ENCODE data around the gene TSNAXIP1. TPM values are rescaled to one million over a fixed set of nuclear protein-coding genes. Genes with fewer than 3 reads are reported as not detected.
A peak's percentile ranks its signal among the peaks of the same experiment; 100 is the strongest.

TSNAXIP1 gene
- total RNA-seq: 2.5 TPM

- peak; percentile 98 for DNase-seq (ENCODE audit: low spot score)
Measured at GRCh38 chr16:67806428-67807147, at the start of gene TSNAXIP1, which contains the start of gene RANBP10. Gene TSNAXIP1, plus strand, starts transcription at chr16:67806889. Its CDS starts 261 bp downstream, at chr16:67807150. Gene RANBP10, minus strand, starts transcription at chr16:67806560. Its CDS starts 24 bp downstream, at chr16:67806536.

DNA sequence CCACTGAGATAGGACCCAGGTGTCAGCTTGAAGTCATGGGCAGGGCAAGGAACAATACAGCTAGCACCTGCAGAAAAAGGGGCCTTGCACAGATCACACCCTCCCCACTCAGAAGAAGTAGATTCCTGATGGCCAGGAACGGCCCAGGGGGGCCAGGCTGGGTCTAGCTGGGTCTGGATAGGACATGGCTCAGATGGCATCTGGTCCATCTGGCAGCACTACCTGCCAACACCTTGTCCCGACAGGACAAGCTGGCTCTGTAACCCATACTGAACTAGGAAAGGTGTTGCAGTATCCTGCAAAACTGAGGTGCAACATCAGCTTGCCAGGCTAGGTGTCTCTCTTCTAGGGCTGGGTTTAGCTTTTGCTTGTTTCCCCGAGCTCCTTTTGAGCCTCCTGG lies 48.7 kb upstream of the TSNAXIP1 start:
- DNase-seq (ENCODE audit: low spot score): no peak

- no peak for DNase-seq (ENCODE audit: low spot score)
Measured at GRCh38 chr16:67758966-67759365, 47.7 kb upstream of the TSNAXIP1 start.

DNA sequence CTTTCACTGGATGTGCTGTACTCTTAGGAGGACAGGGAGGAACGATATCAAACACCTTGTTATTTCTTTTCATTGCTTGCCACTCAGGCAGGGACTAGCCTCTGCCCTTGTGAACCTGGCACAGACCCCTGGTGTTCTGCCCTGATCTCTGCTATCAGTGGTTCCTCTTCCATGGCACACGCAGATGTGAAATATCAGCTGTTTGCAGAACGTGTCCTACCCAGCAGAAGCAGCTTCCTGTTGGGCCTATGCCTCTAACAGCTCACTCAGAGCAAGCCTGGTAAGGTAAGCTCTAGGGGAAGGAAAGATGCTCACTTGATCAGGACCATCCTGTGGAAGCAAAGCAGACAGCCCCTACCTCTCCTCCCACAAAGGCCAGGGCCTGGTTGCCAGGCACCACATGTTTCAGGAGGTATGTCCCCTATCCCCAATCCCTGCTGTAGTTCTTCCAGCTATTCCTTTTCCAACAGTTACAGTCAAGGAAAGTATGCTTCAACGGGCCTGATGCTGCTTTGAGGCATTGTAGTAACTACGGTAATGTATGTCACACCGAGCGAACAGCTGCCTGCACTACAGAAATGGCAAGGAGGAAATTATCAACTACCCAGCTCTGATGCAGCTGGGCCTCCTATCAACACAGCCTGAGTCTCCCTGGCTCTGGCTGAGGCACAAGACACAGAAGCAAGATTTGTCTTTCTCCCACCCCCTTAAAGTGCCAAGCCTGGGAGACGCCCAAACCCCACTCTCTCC lies 46.3 kb upstream of the TSNAXIP1 start:
- no peak for DNase-seq (ENCODE audit: low spot score)

GRCh38 chr16:67760956-67761230 lies 45.8 kb upstream of the TSNAXIP1 start:
- DNase-seq (ENCODE audit: low spot score): no peak

DNA sequence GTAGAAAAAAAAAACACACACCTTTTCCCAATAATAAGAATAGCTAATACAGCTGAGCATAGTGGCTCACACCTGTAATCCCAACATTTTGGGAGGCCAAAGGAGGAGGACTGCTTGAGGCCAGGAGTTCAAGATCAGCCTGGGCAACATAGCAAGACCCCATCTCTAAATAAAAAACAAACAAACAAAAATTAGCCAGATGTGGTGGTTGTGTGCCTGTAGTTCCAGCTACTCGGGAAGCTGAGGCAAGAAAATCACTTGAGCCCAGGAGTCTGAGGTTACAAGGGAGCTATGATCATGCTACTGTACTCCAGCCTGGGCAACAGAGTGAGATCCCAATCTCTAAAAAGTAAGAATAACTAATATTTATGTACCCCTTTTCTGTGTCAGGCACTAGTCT lies 44.8 kb upstream of the TSNAXIP1 start:
- no peak for DNase-seq (ENCODE audit: low spot score)

DNA sequence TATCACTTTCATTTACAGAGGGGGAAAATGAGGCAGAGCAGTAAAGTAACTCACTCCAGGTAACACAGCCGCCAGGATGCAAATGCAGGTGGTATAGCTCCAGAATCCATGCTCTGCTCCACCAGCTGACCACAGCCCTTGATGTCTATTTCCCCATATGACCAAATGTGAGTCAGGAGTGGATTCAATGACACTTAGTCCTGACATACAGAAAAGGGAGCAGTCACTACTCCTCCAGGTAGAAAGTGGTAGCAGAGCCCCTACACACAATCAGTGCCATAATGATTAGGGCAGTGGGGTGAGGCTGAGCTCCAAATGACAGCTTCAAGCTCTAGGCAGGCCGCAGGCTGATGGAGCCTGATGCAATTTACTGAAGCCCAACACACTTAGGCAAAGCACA lies 44.3 kb upstream of the TSNAXIP1 start:
- DNase-seq (ENCODE audit: low spot score): no peak

- no peak for DNase-seq (ENCODE audit: low spot score)
Measured at GRCh38 chr16:67763066-67763465, 43.6 kb upstream of the TSNAXIP1 start.

DNA sequence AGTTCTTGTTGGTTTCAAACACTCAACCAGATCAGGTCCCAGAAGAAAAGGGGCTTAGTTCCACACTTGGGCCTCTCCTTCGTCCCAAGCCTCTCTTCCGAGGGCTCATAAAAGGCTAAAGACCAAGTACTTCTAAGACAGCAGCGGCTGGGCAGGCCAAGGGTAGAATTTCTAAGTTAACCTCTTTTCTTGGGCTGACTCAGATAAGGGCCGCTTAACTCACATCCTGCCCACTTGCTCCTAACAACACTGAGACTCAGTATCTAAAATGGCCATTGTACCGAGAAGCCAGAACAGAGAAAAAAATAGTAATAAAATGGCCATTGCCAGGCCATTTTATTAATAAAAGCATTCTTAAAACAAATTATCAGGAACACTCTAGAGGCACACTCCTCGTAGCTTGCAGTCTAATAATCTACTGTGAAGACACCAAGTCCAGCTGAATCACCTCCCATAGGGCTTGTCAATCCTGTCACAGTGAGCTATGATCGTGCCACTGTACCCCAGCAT lies 42.5 kb upstream of the TSNAXIP1 start:
- no peak for DNase-seq (ENCODE audit: low spot score)

- no peak for DNase-seq (ENCODE audit: low spot score)
Measured at GRCh38 chr16:67766291-67766690, 40.4 kb upstream of the TSNAXIP1 start.

DNA sequence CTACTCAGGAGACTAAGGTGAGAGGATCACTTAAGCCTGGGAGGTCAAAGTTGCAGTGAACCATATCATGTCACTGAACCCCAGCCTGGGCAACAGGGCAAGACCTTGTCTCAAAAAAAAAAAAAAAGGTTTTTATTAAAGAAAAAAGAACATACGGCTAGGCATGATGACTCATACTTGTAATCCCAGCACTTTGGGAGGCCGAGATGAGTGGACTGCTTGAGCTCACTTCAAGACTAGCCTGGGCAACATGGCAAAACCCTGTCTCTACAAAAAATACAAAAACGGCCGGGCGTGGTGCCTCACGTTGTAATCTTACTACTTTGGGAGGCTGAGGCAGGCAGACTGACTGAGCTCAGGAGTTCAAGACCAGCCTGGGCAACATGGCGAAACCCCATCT lies 38.7 kb upstream of the TSNAXIP1 start:
- no peak for DNase-seq (ENCODE audit: low spot score)

DNA sequence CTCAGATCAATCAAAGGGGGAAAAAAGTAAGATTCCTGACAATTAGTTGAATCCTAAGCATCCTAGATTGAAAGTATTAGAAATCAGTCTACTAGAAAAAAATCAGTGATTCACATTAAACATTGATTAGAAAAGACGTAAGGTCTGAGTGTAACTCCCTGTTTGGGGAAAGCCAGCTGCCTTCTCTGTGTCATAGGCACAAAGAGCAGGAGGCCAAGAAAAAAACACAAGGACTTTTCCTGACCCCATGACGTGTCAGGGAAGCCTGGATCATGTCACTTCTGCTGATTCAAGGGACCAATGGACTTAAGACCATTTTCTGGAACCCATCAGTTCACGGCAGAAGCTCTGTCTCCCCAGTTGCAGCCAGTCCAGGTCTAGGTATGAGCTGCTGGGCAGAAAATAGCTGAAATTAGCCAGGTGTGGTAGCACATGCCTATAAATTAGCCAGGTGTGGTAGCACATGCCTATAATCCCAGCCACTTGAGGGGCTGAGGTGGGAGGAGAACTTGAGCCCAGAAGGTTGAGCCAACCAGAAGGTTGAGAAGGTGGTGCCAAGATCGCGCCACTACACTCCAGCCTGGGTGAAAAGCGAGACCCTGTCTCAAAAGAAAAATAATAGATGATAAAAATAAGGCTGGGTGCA lies 36.2 kb upstream of the TSNAXIP1 start:
- DNase-seq (ENCODE audit: low spot score): no peak

DNA sequence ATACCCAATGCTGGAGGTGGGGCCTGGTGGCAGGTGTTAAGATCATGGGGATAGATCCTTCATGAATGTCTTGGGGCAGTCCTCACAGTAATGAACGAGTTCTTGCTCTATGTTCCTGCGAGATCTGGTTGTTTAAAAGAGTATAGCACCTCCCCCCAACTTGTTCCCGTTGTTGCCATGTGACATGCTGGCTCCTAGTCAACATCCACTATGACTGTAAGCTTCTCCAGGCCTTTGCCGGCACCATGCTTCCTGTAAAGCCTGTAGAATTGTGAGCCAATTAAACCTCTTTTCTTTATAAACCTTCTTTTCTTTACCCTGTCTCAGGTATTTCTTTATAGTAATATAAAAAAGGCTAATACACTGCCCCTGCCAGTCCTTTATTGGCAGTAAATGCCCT lies 33.6 kb upstream of the TSNAXIP1 start:
- DNase-seq (ENCODE audit: low spot score): no peak

DNA sequence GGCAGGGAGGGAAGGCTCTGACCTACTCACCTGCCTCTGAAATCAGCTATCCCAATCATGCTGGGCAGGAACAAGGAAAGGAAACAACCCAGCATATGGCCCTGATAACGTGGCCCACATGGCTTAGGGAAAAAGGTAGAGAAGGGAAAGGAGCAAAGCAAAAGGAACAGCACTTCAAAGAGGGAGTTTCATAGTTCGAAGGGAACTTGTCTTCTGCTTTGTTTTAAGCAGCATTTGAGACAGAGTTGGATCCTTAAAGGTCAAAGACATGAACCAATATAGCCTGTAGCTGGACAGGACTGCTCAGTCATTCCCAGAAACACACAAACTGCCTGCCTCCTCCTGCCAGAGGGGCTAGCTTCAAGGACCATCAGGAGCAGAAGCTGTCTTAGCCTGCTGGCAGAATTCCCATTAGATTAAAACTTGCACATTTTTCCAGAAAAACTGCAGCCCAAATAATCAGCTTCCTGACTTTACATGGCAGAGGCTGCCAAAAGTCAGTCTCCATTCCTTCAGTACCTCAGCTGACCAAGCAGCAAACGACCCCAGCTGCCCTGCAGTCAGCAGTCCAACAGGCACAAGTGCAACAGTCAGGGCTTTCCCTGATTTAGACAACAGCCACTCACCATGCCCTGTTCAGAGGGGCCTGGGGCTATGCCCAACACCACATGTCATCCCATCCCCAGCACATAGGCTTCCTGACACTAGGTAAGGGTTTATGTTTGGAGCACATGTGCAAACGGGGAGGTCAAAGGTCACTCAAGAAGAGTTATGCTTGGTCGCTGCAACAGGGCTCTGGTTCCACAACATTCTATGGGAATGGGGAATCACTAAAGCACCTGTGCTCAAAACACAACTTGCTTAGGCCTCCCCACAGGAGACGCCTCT lies 32.9 kb upstream of the TSNAXIP1 start:
- no peak for DNase-seq (ENCODE audit: low spot score)

- DNase-seq (ENCODE audit: low spot score): no peak
Measured at GRCh38 chr16:67774457-67774853, 32.2 kb upstream of the TSNAXIP1 start.

GRCh38 chr16:67775273-67775672 lies 31.4 kb upstream of the TSNAXIP1 start:
- no peak for DNase-seq (ENCODE audit: low spot score)

DNA sequence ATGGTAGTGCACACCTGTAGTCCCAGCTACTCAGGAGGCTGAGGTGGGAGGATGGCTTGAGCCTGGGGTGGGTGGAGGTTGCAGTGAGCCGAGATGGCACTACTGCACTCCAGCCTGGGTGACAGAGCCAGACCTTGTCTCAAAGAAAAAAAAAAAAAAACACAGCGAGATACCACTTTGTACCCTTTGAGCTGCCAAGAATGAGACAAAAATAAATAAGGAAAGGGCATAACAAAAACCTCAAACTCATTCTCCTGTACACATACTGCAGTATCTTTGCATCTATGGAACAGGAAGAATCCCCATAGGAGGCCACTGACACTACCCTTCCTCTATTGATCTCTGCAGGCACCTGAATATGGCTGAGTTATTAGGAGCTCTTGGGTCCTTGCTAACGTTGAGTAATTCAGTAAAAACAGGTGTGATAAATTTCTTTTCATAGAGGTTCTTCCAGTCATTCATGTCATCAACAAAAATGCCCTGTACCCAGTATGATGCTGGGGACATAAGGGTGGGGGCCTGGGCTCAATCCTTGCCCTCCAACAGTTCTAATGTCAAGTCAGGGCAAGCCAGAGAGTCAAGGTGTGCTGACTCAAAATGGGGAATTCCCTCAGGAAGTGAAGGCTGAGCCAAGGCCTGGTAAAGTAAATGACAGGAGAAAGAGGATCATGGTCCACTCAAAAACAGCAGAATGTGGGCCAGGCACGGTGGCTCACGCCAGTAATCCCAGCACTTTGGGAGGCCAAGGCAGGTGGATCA lies 27.3 kb upstream of the TSNAXIP1 start:
- DNase-seq (ENCODE audit: low spot score): no peak

DNA sequence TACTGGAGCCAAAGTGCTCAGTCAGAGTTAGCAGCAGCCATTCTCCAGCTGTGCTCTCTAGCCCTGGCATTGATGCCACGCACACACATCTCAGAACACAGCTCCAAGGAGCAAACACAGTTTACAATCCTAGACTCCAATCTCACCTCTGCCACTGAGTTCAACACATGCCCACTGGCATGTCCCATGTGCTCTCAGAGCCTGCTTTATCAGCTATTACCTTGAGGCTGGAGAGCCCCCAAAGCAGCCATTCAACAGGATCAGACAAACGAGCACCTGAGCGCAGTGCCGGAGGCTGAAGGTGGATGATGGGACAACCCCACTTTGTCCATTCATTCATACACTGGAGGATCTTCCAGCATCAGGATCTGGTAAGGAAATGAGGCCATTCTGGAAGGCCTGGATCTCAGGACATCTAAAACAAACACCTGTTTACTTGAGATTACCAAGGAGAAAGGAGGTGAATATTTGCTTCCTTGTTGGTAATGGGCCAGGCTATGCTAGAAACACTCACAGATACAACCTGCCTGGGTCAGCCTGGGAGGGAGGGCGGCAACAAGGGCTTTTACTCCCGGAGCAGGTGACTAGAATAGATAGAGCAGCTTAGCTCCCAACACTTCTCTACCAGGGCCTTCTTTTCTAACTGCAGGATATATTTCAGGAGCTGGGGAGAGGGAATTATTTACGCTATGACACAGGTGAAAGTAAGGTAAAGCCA lies 25.7 kb upstream of the TSNAXIP1 start:
- DNase-seq (ENCODE audit: low spot score): no peak

GRCh38 chr16:67781565-67781921 lies 25.1 kb upstream of the TSNAXIP1 start:
- no peak for DNase-seq (ENCODE audit: low spot score)

DNA sequence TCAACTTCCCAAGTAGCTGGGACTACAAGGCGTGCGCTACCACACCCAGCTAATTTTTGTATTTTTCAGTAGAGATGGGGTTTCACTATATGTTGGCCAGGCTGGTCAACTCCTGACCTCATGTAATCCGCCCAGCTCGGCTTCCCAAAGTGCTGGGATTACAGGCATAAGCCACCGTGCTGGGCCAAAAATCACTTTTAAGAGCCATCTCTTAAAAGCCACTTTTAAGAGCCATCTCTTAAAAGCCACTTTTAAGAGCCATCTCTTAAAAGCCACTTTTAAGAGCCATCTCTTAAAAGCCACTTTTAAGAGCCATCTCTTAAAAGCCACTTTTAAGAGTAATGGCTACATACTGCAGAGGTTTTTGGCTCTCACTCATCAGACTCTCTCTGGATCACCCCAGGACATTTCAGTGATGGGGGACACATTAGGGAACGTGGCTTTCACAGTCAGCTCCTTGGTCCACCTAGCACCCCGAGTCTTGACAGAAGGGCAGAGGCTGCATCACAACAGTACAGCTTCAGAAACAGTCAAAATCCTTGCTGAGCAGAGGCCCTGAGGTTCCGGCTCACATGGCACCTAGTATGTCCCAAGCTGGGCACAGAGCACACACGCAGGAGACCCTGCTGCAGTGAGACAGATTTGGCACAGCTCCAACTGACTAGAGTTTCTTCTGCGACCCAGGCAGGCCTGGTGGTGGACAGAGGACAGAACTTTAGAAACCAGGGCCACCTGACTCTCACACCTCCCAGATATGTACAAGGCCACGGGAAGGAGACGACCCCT lies 23.9 kb upstream of the TSNAXIP1 start:
- no peak for DNase-seq (ENCODE audit: low spot score)

All from ureter (tissue), 1 donor.